Hematopoietic multipotent progenitor cell treated with erythropoietin and hydrocortisone succinate and interleukin-3 and kit ligand, for 4 days (in vitro differentiated cells): ENCODE measurements around the gene FUZ.
A peak's percentile ranks its signal among the peaks of the same experiment; 100 is the strongest.
"Not testable (repeated sequence)": the region's sequence is repeated elsewhere in the genome, so short reads cannot be mapped to it uniquely, and the experiment has no call there.

ENCODE experiments used
- DNase-seq: peaks from one replicate; pipeline ENCODE4 v3.0.0-alpha.2; 2015

The FUZ gene

DNA sequence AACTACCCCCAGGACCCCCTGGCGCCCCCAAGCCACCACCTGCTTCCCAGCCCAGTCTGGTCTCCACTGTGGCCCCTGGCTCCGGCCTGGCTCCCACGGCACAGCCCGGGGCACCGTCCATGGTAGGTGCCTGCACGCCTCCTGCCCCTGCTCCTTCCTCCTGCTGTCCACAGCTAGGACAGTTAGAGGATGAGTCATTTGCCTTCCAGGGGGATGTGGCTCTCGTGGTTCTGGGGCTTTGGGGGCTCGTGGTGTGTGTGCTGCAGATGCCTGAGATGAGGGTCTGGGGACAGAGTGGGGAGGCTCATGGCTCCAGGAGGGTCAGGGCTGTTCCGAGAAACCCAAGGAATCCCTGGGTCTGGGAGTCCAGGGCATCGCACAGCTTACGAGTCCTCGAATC lies 17.7 kb upstream of the FUZ start:
- DNase-seq = no peak

GRCh38 chr19:49829721-49830120 lies 16.6 kb upstream of the FUZ start:
- DNase-seq = no peak

DNA sequence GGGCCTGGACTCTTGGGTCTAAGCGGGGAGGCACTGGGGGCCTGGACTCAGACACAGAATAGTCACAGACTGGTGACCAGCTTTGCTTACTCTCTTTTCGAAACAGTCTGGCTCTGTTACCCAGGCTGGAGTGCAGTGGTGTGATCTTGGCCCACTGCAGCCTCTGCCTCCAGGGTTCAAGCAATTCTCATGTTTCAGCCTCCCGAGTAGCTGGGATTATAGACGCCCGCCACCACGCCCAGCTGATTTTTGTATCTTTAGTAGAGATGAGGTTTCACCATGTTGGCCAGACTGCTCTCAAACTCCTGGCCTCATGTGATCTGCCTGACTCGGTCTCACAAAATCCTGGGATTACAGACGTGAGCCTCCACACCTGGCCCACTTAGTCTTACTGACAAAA lies 16.1 kb upstream of the FUZ start:
- DNase-seq = no peak

GRCh38 chr19:49827034-49827433 lies 13.9 kb upstream of the FUZ start:
- DNase-seq = no peak

GRCh38 chr19:49824662-49825061 lies 11.6 kb upstream of the FUZ start:
- no peak for DNase-seq

- DNase-seq = no peak
Measured at GRCh38 chr19:49823472-49823871, 10.4 kb upstream of the FUZ start.

DNA sequence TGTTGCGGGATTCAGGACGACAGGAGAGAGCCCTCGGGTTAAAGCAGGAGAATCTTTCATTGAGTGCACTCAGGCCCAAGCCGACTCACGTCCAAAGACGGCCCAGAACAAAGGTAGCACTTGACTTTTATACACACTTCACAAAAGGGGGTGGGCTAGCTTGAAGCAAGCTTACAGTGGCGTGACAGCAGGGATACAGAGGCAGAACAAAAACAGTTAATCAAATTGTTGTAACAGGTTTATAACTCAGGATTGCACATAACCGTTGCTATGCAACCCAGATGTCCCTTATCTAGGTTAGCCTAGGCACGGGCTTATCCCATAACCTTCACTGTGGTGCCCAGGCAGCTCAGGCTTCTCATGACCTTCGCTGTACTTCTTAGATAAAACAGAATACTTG lies 7.0 kb upstream of the FUZ start:
- DNase-seq = peak; percentile 95

DNA sequence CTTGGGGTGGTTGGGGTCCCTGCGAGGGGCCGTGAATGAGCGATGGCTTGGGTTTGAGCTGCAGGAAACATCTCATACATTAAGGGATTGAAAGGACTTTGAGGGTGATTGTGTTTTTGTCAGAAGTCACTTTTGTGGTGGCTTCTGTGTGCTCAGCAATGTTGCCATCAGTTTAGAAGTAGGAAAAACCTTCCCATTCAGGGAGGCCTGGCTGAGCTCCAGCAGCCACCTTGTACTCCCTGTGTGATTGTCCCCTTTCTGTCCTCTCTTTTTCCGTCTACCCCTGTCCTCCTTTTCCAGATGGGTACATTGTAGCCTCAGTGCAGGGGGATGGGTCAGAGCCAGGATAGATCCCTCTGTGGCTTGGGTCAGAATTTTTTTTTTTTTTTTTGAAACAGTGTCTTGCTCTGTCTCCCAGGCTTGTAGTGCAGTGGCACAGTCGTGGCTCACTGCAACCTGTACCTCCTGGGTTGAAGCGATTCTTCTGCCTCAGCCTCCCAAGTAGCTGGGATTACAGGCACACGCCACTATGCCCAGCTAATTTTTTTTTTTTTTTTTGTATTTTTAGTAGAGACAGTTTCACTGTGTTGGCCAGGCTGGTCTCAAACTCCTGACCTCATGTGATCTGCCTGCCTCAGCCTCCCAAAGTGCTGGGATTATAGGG lies 6.5 kb upstream of the FUZ start:
- DNase-seq = not testable (repeated sequence)

DNA sequence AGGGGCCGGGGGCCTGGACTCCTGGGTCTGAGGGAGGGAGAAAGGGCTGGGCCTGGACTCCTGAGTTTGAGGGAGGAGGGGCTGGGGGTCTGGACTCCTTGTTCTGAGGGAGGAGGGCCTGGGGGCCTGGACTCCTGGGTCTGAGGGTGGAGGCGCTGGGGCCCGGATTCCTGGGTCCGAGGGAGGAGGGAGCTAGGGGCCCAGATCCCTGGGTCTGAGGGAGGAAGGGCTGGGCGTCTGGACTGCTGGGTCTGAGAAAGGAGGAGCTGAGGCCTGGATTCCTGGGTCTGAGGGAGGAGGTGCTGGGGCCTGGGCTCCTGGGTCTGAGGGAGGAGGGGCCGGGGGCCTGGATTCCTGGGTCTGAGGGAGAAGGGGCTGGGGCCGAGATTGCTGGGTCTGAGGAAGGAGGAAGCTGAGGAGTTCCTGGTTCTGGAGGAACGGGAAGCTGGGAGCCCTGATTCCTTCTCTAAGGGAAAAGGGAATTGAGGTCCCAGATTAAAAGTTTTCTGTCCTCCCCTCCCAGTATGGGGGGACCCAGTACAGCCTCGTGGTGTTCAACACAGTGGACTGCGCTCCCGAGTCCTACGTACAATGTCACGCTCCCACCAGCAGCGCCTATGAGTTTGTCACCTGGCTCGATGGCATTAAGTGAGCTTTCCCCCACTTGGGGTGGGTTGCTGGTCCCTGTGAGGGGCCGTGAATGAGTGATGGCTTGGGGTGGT lies 5.7 kb upstream of the FUZ start:
- DNase-seq = no peak

DNA sequence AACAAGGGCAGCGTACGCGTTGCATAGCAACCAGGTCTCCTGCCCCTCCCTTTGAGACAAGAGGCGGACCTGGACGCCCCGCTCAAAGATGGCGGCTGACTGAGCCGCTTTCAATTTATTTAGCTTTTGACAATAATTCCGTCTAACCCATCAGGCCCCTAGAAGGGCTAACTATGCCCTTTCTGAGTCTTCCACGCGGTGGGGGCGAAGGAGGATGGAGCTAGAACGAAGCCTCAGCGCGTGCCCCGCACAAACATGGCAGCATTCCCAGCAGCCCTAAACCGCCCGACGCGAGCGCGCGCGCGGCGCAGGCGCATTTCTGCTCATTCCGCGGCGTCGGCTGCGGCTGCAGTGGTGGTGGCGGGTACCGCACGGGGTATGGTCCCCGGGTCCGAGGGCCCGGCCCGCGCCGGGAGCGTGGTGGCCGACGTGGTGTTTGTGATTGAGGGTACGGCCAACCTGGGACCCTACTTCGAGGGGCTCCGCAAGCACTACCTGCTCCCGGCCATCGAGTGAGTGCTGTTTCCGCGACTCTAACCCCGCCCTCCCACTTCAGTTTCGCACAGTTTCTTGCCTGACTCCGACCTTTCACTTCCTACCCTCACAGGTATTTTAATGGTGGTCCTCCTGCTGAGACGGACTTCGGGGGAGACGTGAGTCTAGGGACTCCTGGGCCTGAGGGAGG lies 5.0 kb upstream of the FUZ start, which contains the start of gene MED25:
TSS of gene MED25 (plus strand) at position 326 of the 685 bp plus-strand sequence. CDS start at position 379, 53 bp downstream.
- DNase-seq = peak; percentile 92

- DNase-seq = no peak
Measured at GRCh38 chr19:49816590-49816989, 3.5 kb upstream of the FUZ start.

DNA sequence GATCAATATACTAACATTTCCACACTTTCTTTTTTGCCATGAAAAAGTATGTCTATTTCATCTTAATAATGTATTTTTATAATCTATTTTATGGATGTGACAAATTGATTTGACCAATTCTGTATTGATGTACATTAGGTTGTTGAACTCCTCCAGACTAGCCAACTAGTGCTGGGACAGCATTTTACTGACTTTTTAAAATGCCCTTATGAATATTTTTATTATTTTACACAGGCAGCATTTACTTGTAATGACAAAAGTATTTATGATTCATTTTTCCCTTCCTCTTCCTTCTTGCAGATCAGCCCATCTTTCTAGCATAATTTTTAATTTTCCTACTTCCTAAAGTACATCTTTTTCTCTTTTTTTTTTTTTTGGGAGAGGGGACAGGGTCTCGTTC lies 918 bp upstream of the FUZ start:
- DNase-seq = no peak

- no peak for DNase-seq
Measured at GRCh38 chr19:49812452-49812996, 568 bp downstream of the FUZ start.

DNA sequence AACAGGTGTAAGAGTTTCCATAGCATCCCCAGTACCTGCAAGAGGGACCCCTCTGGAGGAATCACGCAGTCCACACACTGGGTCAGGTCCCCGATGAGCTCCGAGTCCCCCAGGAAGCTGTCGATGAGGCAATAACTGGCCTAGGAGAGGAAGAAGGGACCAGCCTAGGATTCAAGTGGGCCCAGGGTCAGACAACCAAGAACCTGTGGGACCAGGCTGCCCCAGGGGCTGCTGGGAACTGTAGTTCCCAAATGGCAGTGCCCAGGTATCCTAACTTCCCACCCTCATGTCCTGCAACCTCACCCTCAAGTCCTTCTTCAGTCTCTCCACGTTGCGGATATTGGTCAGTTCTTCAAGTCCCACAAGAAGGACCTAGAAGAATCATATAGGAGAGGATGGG lies 1.8 kb downstream of the FUZ start:
- DNase-seq = no peak

DNA sequence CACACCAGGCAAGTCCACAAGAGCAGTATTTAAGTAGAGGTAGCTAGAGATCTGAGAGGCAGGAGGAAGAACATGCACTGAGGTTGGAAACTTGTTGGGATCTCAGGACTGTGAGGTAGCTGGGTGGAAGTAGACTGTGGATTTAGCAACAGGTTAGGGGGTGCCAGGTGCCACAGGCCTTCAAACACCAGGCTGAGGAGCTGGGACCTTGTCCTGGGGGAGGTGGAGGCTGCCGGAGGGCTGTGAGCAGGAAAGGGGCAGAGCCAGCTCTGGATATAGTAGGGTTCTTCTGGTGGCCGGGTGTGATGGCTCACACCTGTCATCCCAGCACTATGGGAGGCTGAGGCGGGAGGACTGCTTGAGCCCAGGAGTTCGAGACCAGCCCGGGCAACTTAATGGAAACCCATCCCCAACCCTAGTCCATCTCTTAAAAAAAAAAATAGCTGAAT lies 3.1 kb downstream of the FUZ start:
- DNase-seq = no peak

GRCh38 chr19:49809160-49809940 lies 3.7 kb downstream of the FUZ start:
- DNase-seq = peak; percentile 74

GRCh38 chr19:49808711-49809159 lies 4.4 kb downstream of the FUZ start:
- DNase-seq = peak; percentile 94

DNA sequence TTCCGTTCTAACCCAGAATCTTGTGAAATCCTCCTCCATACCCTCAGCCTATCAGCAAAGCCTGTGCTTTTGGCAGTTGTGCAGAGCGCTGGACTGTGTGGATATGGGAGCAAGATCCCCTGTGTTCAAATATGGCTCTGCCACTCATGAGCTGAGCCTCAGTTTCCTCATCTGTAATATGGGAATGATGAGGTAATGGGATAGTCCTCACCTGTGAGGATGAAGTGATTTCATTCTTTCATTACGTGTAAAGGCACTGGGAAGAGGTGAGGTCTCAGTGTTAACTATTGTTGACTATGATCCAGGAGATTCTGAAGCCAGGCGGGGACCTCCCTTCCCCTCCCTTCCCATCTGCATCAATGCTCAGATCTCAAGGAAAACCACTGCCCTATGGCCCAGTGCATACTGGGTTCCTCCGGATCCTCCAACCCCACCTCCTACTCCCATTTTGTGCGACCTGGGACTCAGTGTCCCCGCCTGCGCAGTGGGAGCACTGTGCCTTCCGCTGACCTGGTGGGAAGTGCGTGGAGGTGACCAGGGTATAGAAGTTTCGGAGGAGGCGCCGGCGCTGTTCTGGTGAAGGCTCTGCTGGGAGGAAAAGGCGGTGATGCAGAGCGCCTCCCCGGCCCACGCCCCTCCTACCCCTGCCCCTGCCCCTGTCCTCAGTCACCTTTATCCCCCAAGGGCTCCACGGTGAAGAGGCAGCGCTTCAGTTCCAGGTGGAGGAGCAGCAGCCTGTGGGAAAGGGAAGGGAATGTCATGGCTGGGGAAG lies 5.0 kb downstream of the FUZ start:
- no peak for DNase-seq

GRCh38 chr19:49807058-49807903 lies 5.8 kb downstream of the FUZ start:
- peak; percentile 85 for DNase-seq

DNA sequence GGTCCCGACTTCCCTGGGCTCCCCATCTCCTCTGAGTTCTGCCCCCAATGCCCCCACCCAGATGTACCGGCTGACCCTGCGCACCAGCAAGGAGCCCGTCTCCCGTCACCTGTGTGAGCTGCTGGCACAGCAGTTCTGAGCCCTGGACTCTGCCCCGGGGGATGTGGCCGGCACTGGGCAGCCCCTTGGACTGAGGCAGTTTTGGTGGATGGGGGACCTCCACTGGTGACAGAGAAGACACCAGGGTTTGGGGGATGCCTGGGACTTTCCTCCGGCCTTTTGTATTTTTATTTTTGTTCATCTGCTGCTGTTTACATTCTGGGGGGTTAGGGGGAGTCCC lies 6.5 kb downstream of the FUZ start:
- no peak for DNase-seq
